AG04450 (cell line): ENCODE results near the gene BCAR1. TPM values are rescaled to one million over a fixed set of nuclear protein-coding genes. Genes with fewer than 3 reads are reported as not detected.

Experiments
- CTCF ChIA-PET: fragments of 300-600, 350-600 bp; formaldehyde crosslinking; extraction: SDS; loops from one replicate; lab custom pipeline; 2022; ENCODE audit warnings: antibody characterized with exemption, inconsistent platforms; lab: Charles Lee
- POLR2A ChIA-PET: fragments of 350-600 bp; formaldehyde crosslinking; extraction: SDS; loops from one replicate; lab custom pipeline; 2021; ENCODE audit warnings: antibody characterized with exemption, inconsistent platforms; lab: Yijun Ruan, JAX
- DNase-seq: peaks from one replicate; pipeline ENCODE4 v3.0.0-alpha.2; 2011; ENCODE audit warnings: low read depth, low spot score
- H3K27ac ChIP-seq: one replicate; pipeline ENCODE4 v1.5.1; 2012; ENCODE audit warnings: low read depth, low read length, control low read depth
- H3K27me3 ChIP-seq: one replicate; pipeline ENCODE4 v1.6.0; 2012; ENCODE audit warnings: low read length; ENCODE audit not compliant: control insufficient read depth, insufficient read depth
- H3K4me3 ChIP-seq: 2 replicates; pipeline ENCODE4 v1.5.1; 2011; ENCODE audit warnings: mild to moderate bottlenecking, low read depth, low read length, control low read depth
- H3K9me3 ChIP-seq: 2 replicates; pipeline ENCODE4 v1.5.1; 2012; ENCODE audit warnings: low read length; ENCODE audit not compliant: control insufficient read depth, insufficient read depth
- polyA plus RNA-seq: library from polyadenylated mRNA; depleted of rRNA; stranded (reverse); fragments of >200 nt; gene quantifications from 2 replicates; pipeline ENCODE4 v1.2.3, GENCODE V29; 2011
- TF ChIP-seq, protein P1 (sequence below): IDR thresholded peaks from 2 replicates; pipeline ENCODE4 v1.5.1; 2011; ENCODE audit warnings: low read depth, low read length, control low read depth, inconsistent platforms

BCAR1 gene
- polyA plus RNA-seq, 1 experiment, result 16.1 TPM

DNA sequence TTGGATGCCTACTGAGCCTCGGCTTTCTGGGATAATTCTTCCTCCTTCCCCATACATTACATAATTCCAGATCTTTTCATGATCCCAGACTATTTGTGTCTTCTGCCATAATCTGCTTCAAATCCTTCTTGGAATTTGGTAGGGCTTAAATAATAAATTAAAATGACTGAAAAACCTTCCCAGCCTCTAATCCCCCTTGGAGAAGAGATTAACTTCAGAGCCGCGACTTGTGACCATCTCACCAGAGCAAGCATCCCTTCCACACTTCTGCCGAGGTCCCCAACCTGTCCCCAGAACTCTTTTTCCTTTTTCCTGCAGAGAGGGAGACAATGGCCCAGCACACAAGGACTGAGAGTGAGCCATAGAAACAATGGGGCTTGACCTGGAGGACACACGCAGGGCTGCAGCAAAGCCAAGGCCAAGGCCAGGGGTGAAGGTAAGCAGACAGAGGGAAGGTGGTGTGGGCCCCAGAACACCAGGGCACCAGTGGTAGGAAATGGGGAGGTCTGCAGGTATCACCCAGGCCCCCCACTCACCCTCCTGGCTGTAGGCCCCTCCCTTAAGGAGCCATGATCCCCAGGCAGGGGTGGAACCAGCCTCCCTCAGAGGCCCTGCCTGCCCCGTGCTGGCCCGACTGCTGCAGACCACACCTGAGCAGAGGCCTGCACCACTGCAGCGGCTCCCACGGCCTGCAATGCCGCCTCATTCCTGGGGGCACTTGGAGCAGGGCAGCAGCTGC is 9.6 kb upstream of the BCAR1 start:
- CTCF ChIA-PET, result interaction anchor here (0.7 kb wide), 1 partner anchor 20 kb away, joined by 5 read pairs; no protein-coding TSS in a partner anchor
- POLR2A ChIA-PET, result no interaction called here
- TF ChIP-seq, protein P1, sequence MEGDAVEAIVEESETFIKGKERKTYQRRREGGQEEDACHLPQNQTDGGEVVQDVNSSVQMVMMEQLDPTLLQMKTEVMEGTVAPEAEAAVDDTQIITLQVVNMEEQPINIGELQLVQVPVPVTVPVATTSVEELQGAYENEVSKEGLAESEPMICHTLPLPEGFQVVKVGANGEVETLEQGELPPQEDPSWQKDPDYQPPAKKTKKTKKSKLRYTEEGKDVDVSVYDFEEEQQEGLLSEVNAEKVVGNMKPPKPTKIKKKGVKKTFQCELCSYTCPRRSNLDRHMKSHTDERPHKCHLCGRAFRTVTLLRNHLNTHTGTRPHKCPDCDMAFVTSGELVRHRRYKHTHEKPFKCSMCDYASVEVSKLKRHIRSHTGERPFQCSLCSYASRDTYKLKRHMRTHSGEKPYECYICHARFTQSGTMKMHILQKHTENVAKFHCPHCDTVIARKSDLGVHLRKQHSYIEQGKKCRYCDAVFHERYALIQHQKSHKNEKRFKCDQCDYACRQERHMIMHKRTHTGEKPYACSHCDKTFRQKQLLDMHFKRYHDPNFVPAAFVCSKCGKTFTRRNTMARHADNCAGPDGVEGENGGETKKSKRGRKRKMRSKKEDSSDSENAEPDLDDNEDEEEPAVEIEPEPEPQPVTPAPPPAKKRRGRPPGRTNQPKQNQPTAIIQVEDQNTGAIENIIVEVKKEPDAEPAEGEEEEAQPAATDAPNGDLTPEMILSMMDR, result no peak
- Histone ChIP-seq H3K4me3 (no peak overlapping the region), H3K9me3 (peaks cover 4% of the 10 kb centered on the region; the same call in 1 of the 2 replicates), H3K27ac (no peak overlapping the region), H3K27me3 (no peaks in the 10 kb centered on the region)
- DNase-seq, result no peak

DNA sequence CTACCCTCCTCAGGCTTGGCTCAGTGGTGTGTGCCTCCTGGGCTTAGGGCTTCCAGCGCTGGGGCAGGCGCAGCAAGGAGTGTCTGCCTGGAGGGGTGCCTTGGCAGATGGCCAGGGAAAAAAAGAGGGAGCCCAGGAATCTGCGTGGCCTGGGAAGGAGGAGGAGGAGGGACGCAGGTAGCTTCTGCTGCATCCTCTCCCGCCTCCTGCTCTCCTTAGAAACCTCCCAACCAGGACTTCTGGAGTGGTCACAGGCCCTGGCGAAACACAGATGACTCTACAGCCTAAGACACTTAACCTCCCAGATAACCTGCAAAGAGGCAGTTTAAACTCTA is 7.3 kb upstream of the BCAR1 start:
- ChIA-PET CTCF (no interaction called here), POLR2A (no interaction called here)
- H3K27ac ChIP-seq, result no peak overlapping the region
- TF ChIP-seq, protein P1, result no peak
- no peak overlapping the region for H3K4me3 ChIP-seq
- no peaks in the 10 kb centered on the region for H3K9me3 ChIP-seq
- no peaks in the 10 kb centered on the region for H3K27me3 ChIP-seq
- no peak for DNase-seq

DNA sequence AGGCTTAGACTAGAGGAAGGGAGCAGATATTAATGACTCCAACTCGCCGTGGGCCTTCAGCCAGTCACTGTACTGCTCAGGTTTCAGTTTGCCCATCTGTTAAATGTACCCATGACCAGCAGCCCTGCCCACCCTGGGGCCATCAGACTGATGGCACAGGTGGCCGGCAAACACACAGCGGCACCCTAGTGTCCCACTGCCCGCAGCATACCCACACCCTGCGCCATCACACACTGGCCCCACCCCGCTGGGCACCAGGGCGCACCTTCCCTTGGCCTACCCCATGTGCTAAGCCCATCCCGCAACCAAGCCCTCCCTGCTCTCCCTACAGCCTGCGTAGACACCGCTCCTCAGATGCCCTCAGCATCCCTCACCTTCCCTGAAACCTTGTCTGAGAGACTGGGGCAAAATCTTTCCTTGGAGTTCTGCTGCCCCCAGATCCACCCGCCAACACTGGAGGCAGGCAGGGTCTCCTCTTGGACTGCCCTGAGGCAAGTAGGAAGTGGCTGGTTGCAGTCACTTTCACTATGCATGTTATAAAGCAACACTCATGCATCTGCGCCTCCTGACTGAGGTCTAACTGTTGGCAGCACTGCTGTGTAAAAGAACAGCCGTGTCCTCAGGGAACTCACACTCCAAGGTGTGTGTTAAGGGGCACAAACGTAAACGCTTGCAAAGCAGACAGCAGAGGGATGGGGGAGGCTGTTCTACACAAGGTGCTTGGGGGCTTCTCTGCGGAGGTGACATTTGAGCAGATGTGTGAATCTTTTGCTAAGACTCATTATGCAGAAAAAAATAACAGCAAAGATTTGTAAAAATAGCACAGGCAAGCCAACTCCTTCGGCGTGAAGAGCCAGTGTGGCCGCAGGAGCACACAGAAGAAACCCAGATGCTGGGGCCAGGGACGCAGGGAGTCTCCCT is 6.7 kb upstream of the BCAR1 start:
- Histone ChIP-seq H3K9me3 (no peaks in the 10 kb centered on the region), H3K27me3 (no peaks in the 10 kb centered on the region), H3K27ac (peak overlapping the region; percentile 21), H3K4me3 (no peak overlapping the region)
- ChIA-PET CTCF (no interaction called here), POLR2A (no interaction called here)
- TF ChIP-seq, protein P1, result no peak
- DNase-seq, result no peak

DNA sequence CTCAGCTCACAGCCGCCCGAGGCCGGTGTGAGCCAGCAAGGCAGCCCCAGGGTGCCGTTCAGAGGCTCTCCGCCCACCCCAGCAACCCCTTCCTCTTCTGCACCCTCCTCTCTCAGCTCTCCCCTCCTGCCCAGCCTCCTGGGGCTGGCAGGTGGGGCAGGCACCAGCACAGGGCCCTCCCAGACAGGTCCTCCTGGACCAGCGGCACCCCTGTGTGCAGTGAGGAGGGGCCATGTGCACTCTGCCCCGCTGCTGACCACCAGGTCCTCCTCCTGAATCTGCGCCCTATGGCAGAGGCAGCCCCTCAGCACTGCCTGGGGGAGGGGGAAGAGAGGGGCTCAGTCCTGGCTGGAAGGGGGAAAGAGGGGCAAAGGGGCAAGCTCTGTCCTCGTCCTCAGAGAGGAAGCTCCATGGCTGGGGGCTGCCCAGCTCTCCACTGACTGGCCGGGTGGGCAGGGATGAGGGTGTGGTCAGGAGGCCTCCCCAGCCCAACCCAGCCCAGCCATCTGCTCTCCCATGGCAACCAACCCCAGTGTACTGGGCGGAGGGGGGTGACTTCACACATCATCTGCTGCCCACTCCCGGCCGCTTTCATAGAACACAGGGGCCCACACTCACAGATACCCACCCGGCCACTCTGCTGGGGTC is 5.4 kb upstream of the BCAR1 start:
- ChIA-PET CTCF (no interaction called here), POLR2A (interaction anchor here (0.7 kb wide), 1 partner anchor 125 kb away, joined by 8 read pairs; no protein-coding TSS in a partner anchor)
- TF ChIP-seq, protein P1, result no peak
- no peak for DNase-seq
- H3K27me3 ChIP-seq, result no peaks in the 10 kb centered on the region
- H3K9me3 ChIP-seq, result no peaks in the 10 kb centered on the region
- peak overlapping the region; percentile 31 for H3K27ac ChIP-seq
- H3K4me3 ChIP-seq, result no peak overlapping the region
